HCT116 (cell line): Measurements from ENCODE around the gene SLC9C2. TPM values are rescaled to one million over a fixed set of nuclear protein-coding genes. Genes with fewer than 3 reads are reported as not detected.

Experiments used
- ATAC-seq: fragments of 200-7000 bp; cut with Tn5 transposase; 2 replicates; pipeline ENCODE4 v1.9.1; 2020; ENCODE audit warnings: mild to moderate bottlenecking, moderate library complexity
- BruUV-seq: library from RNA; stranded (reverse); fragments of 400-500 nt; replicated peaks from 2 replicates; lab custom pipeline; 2021; lab: Mats Ljungman, UMichigan
- CTCF ChIA-PET: fragments of 300-600 bp; sonication (Branson Sonifier 250); formaldehyde crosslinking; loops from one replicate; lab custom pipeline; 2021; ENCODE audit warnings: antibody characterized with exemption; lab: Charles Lee
- POLR2A ChIA-PET: fragments of 300-600, 350-600 bp; sonication (Branson Sonifier 250); formaldehyde crosslinking; loops from one replicate; lab custom pipeline; 2021; ENCODE audit warnings: antibody characterized with exemption; lab: Charles Lee
- RAD21 ChIA-PET, 2 experiments: fragments of 300-600 bp; sonication (Branson Sonifier 250); formaldehyde crosslinking; loops; one replicate each; lab custom pipeline; 2023; ENCODE audit warnings: low total read pairs in 2 of 2; ENCODE audit not compliant: uncharacterized antibody in 2 of 2, unreplicated experiment in 2 of 2, low non-redundant PET in 1 of 2; lab: Charles Lee
- DNase-seq: peaks from one replicate; pipeline ENCODE4 v3.0.0-alpha.2; 2010; ENCODE audit warnings: low read depth, low spot score
- H2AFZ ChIP-seq: fragments of 200-600 bp; shearing (Covaris generic), sonication (generic); 2 replicates; pipeline ENCODE4 v1.6.1; 2017; ENCODE audit warnings: low read depth, mixed run types, mixed read lengths, antibody characterized with exemption, low read length; ENCODE audit not compliant: poor library complexity, severe bottlenecking
- H3K27ac ChIP-seq: 2 replicates; pipeline ENCODE4 v1.5.1; 2012; ENCODE audit warnings: low read depth, low read length
- H3K27me3 ChIP-seq: fragments of 200-600 bp; sonication (generic); 2 replicates; pipeline ENCODE4 v1.6.1; 2016; ENCODE audit warnings: mixed run types, low read length, mixed read lengths; ENCODE audit not compliant: insufficient read depth
- H3K36me3 ChIP-seq, 2 experiments: fragments of 200-500 bp in 1 of 2; fragments of 200-600 bp in 1 of 2; sonication (Bioruptor generic) in 1 of 2; sonication (generic) in 1 of 2; 2 replicates each; pipeline versions ENCODE4 v1.5.1 to v1.6.1; 2014 to 2016; ENCODE audit warnings: low read length in 2 of 2, inconsistent platforms in 1 of 2, mixed read lengths in 1 of 2, mixed run types in 1 of 2; ENCODE audit not compliant: insufficient read depth in 2 of 2, control insufficient read depth in 1 of 2
- H3K4me1 ChIP-seq, 2 experiments: fragments of 200-600 bp in 1 of 2; sonication (generic) in 1 of 2; 2 replicates each; pipeline versions ENCODE4 v1.5.1 to v1.6.1; 2012 to 2017; ENCODE audit warnings: low read length in 2 of 2, inconsistent platforms in 1 of 2, mild to moderate bottlenecking in 1 of 2, mixed read lengths in 1 of 2, mixed run types in 1 of 2, moderate library complexity in 1 of 2; ENCODE audit not compliant: insufficient read depth in 2 of 2, control insufficient read depth in 1 of 2
- H3K4me2 ChIP-seq: fragments of 200-600 bp; sonication (generic); 2 replicates; pipeline ENCODE4 v1.6.1; 2017; ENCODE audit warnings: mixed run types, low read length, mixed read lengths
- H3K4me3 ChIP-seq, 2 experiments: fragments of 200-600 bp in 1 of 2; sonication (generic) in 1 of 2; replicated peaks in 1 of 2; 2 replicates each; pipeline ENCODE4 v1.5.1; 2011 to 2016; ENCODE audit warnings: low read length in 2 of 2, control low read depth in 1 of 2, low read depth in 1 of 2, mild to moderate bottlenecking in 1 of 2, mixed read lengths in 1 of 2, mixed run types in 1 of 2
- H3K79me2 ChIP-seq: fragments of 200-600 bp; sonication (generic); 2 replicates; pipeline ENCODE4 v1.6.1; 2017; ENCODE audit warnings: mild to moderate bottlenecking, mixed run types, low read length, moderate library complexity, mixed read lengths; ENCODE audit not compliant: insufficient read depth
- H3K9ac ChIP-seq: fragments of 200-600 bp; sonication (generic); 2 replicates; pipeline ENCODE4 v1.6.1; 2016; ENCODE audit warnings: low read length, mixed read lengths
- H3K9me2 ChIP-seq: fragments of 200-600 bp; sonication (generic), shearing (Covaris generic); 2 replicates; pipeline ENCODE4 v1.6.1; 2017; ENCODE audit warnings: mixed run types, mild to moderate bottlenecking, moderate library complexity; ENCODE audit not compliant: insufficient read depth
- H3K9me3 ChIP-seq, 2 experiments: fragments of 200-500 bp in 1 of 2; fragments of 200-600 bp in 1 of 2; sonication (Bioruptor generic) in 1 of 2; sonication (generic) in 1 of 2; 2 replicates each; pipeline ENCODE4 v1.6.1; 2014 to 2017; ENCODE audit warnings: low read length in 2 of 2, mixed read lengths in 2 of 2, inconsistent platforms in 1 of 2, low read depth in 1 of 2, mild to moderate bottlenecking in 1 of 2, mixed run types in 1 of 2, moderate library complexity in 1 of 2; ENCODE audit not compliant: control insufficient read depth in 1 of 2, insufficient read depth in 1 of 2
- H4K20me1 ChIP-seq: fragments of 200-600 bp; sonication (generic), shearing (Covaris generic); 2 replicates; pipeline ENCODE4 v1.6.1; 2017; ENCODE audit warnings: mixed run types, mild to moderate bottlenecking, moderate library complexity; ENCODE audit not compliant: insufficient read depth
- CBX3 ChIP-seq: IDR thresholded peaks from 2 replicates; pipeline ENCODE4 v1.6.1; 2012; ENCODE audit warnings: low read depth
- CTCF ChIP-seq, 3 experiments: fragments of 200-600 bp in 1 of 3; sonication (generic) in 1 of 3; IDR thresholded peaks in 2 of 3; conservative IDR thresholded peaks in 1 of 3; 2 replicates each; pipeline ENCODE4 v1.5.1; 2012 to 2017; ENCODE audit warnings: low read depth in 2 of 3, low read length in 2 of 3, antibody characterized with exemption in 1 of 3, borderline replicate concordance in 1 of 3, control low read depth in 1 of 3, mild to moderate bottlenecking in 1 of 3, mixed read lengths in 1 of 3, mixed run types in 1 of 3, moderate library complexity in 1 of 3; ENCODE audit not compliant: insufficient read depth in 1 of 3
- ELF1 ChIP-seq: IDR thresholded peaks from 2 replicates; pipeline ENCODE4 v1.6.1; 2012; ENCODE audit warnings: low read depth, borderline replicate concordance
- JUND ChIP-seq: IDR thresholded peaks from 2 replicates; pipeline ENCODE4 v1.6.1; 2012
- MAX ChIP-seq: IDR thresholded peaks from 2 replicates; pipeline ENCODE4 v1.6.1; 2012
- POLR2AphosphoS5 ChIP-seq: IDR thresholded peaks from 2 replicates; pipeline ENCODE4 v1.6.1; 2011; ENCODE audit warnings: mild to moderate bottlenecking, low read depth, low read length, moderate library complexity
- ZFX ChIP-seq: fragments of 450-650 bp; IDR thresholded peaks from 2 replicates; pipeline ENCODE4 v1.6.1; 2017
- intact Hi-C: fragments of 100-400 bp; cut with micrococcal nuclease; formaldehyde crosslinking; loops from 2 replicates; pipeline ENCODE4 v1.10.0; 2022
- total RNA-seq: library from RNA; stranded (reverse); gene quantifications from one replicate; pipeline ENCODE4 v1.2.1, GENCODE V29; 2021; ENCODE audit not compliant: unreplicated experiment

The SLC9C2 gene
- total RNA-seq, 1 experiment from 2014 or later: not detected

GRCh38 chr1:173470608-173471007, 132.3 kb downstream of the SLC9C2 start:
- ChIA-PET POLR2A (no interaction called here), CTCF (interaction anchor here (1.2 kb wide), 1 partner anchor 728 kb away, joined by 3 read pairs; no protein-coding TSS in a partner anchor), RAD21 (no interaction called here)
- Histone ChIP-seq H3K27ac (no peak overlapping the region), H2AFZ (no peak overlapping the region), H3K9ac (no peak overlapping the region), H3K4me1 (peaks cover 0 to 13% of the 10 kb centered on the region in 2 experiments; a peak in 3 of 4 replicates), H3K9me3 (peaks cover 0 to 7% of the 10 kb centered on the region in 2 experiments; a peak in 2 of 4 replicates), H4K20me1 (no peaks in the 10 kb centered on the region), H3K4me3 (no peak overlapping the region), H3K79me2 (no peaks in the 10 kb centered on the region), H3K4me2 (no peak overlapping the region), H3K9me2 (no peaks in the 10 kb centered on the region), H3K36me3 (no peaks in the 10 kb centered on the region), H3K27me3 (no peaks in the 10 kb centered on the region)
- no TSS peak for BruUV-seq
- ATAC-seq: no peak
- no peak for TF ChIP-seq POLR2AphosphoS5
- TF ChIP-seq CBX3: no peak
- TF ChIP-seq JUND: no peak
- TF ChIP-seq CTCF (IDR thresholded peaks at IDR 0.05 in 2 of 3, conservative IDR thresholded peaks at IDR 0.05 in 1 of 3; ENCODE audit: borderline replicate concordance in 1 of 3, insufficient read depth in 1 of 3, low read depth in 2 of 3, low read length in 2 of 3): no peak
- no peak for TF ChIP-seq MAX
- no peak for TF ChIP-seq ELF1
- TF ChIP-seq ZFX: no peak
- no peak for DNase-seq
- intact Hi-C loops: no loop called here

GRCh38 chr1:173469656-173470055, 133.2 kb downstream of the SLC9C2 start:
- peaks cover 0 to 13% of the 10 kb centered on the region in 2 experiments; a peak in 3 of 4 replicates for H3K4me1 ChIP-seq
- H3K27me3 ChIP-seq: no peaks in the 10 kb centered on the region
- ChIA-PET CTCF (no interaction called here), RAD21 (no interaction called here), POLR2A (no interaction called here)
- ATAC-seq (no peak), DNase-seq (no peak)
- no TSS peak for BruUV-seq
- no peaks in the 10 kb centered on the region for H3K79me2 ChIP-seq
- intact Hi-C loops: no loop called here
- H3K9me3 ChIP-seq: peaks cover 0 to 7% of the 10 kb centered on the region in 2 experiments; a peak in 2 of 4 replicates
- H3K4me3 ChIP-seq: no peak overlapping the region
- H2AFZ ChIP-seq: no peak overlapping the region
- no peak for TF ChIP-seq JUND
- no peak overlapping the region for H3K4me2 ChIP-seq
- H3K9me2 ChIP-seq: no peaks in the 10 kb centered on the region
- H3K36me3 ChIP-seq: no peaks in the 10 kb centered on the region
- no peaks in the 10 kb centered on the region for H4K20me1 ChIP-seq
- no peak overlapping the region for H3K27ac ChIP-seq
- no peak overlapping the region for H3K9ac ChIP-seq
